Measurements from ENCODE around the gene SPAG17. TPM values are rescaled to one million over a fixed set of nuclear protein-coding genes. Genes with fewer than 3 reads are reported as not detected.

SPAG17 gene
- total RNA-seq, 1 donor from 2014 or later = 1.6 TPM

DNA sequence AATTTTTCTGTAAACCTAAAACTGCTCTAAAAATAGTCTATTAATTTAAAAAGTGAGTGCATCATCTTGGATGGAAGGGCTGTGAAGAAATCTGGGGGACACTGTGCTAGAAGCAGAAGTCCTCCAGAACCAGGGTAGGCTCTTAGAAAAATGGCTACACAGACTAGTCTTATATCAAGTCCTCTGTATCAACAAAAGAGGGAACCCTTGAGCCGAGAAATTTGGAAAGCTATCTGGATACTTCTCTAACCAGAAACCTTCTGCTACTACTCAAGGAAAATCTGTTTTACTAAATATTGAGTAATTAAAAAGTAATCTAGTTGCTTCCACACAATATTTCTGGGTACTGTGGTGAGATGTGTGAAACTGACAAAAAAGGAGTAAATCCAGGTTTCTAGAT, 163.4 kb downstream of the SPAG17 start:
- Mint-ChIP-seq H3K4me3 (no peak overlapping the region), H3K4me1 (no peaks in the 10 kb centered on the region), H3K36me3 (no peaks in the 10 kb centered on the region), H3K27me3 (ENCODE audit: insufficient read depth, low read depth) (no peaks in the 10 kb centered on the region), H3K9me3 (no peaks in the 10 kb centered on the region), H3K27ac (no peak overlapping the region)
- H3K4me2 ChIP-seq = no peak overlapping the region
- no peak for TF ChIP-seq EZH2phosphoT487 (IDR thresholded peaks at IDR 0.05)
- TF ChIP-seq, protein P1, sequence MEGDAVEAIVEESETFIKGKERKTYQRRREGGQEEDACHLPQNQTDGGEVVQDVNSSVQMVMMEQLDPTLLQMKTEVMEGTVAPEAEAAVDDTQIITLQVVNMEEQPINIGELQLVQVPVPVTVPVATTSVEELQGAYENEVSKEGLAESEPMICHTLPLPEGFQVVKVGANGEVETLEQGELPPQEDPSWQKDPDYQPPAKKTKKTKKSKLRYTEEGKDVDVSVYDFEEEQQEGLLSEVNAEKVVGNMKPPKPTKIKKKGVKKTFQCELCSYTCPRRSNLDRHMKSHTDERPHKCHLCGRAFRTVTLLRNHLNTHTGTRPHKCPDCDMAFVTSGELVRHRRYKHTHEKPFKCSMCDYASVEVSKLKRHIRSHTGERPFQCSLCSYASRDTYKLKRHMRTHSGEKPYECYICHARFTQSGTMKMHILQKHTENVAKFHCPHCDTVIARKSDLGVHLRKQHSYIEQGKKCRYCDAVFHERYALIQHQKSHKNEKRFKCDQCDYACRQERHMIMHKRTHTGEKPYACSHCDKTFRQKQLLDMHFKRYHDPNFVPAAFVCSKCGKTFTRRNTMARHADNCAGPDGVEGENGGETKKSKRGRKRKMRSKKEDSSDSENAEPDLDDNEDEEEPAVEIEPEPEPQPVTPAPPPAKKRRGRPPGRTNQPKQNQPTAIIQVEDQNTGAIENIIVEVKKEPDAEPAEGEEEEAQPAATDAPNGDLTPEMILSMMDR (IDR thresholded peaks at IDR 0.05) = no peak
- TF ChIP-seq EZH2 (IDR thresholded peaks at IDR 0.05) = no peak
- DNase-seq (ENCODE audit: low spot score) = peak; percentile 4
- no peaks in the 10 kb centered on the region for H3K79me2 ChIP-seq (ENCODE audit: low read depth)
- H3F3A ChIP-seq (ENCODE audit: low read depth) = no peaks in the 10 kb centered on the region
- no peak overlapping the region for H3K27ac ChIP-seq
- H3K4me3 ChIP-seq = no peak overlapping the region
- no peaks in the 10 kb centered on the region for H4K20me1 ChIP-seq (ENCODE audit: low read depth)
- no peaks in the 10 kb centered on the region for H3K27me3 ChIP-seq
- H2AFZ ChIP-seq (replicated peaks) = no peak overlapping the region
- H3K36me3 ChIP-seq = no peaks in the 10 kb centered on the region
- no peaks in the 10 kb centered on the region for H3K9me3 ChIP-seq (ENCODE audit: low read depth)
- no peaks in the 10 kb centered on the region for H3K4me1 ChIP-seq
- no peak overlapping the region for H3K9ac ChIP-seq

GRCh38 chr1:118018060-118018459, 167.0 kb downstream of the SPAG17 start:
- Histone ChIP-seq H3K4me3 (no peak overlapping the region), H3K9ac (no peak overlapping the region), H3K27me3 (no peaks in the 10 kb centered on the region), H2AFZ (replicated peaks) (no peak overlapping the region), H3K36me3 (no peaks in the 10 kb centered on the region), H4K20me1 (ENCODE audit: low read depth) (no peaks in the 10 kb centered on the region), H3K4me1 (no peaks in the 10 kb centered on the region), H3K79me2 (ENCODE audit: low read depth) (no peaks in the 10 kb centered on the region), H3K27ac (no peak overlapping the region), H3F3A (ENCODE audit: low read depth) (no peaks in the 10 kb centered on the region), H3K9me3 (ENCODE audit: low read depth) (no peaks in the 10 kb centered on the region), H3K4me2 (no peak overlapping the region)
- Mint-ChIP-seq H3K36me3 (no peaks in the 10 kb centered on the region), H3K4me3 (no peak overlapping the region), H3K27ac (no peak overlapping the region), H3K9me3 (no peaks in the 10 kb centered on the region), H3K4me1 (no peaks in the 10 kb centered on the region), H3K27me3 (ENCODE audit: insufficient read depth, low read depth) (no peaks in the 10 kb centered on the region)
- no peak for TF ChIP-seq EZH2phosphoT487 (IDR thresholded peaks at IDR 0.05)
- TF ChIP-seq, protein P1 (IDR thresholded peaks at IDR 0.05) = no peak
- DNase-seq (ENCODE audit: low spot score) = no peak

- TF ChIP-seq EZH2 (IDR thresholded peaks at IDR 0.05) (no peak), EZH2phosphoT487 (IDR thresholded peaks at IDR 0.05) (no peak)
- TF ChIP-seq, protein P1 (IDR thresholded peaks at IDR 0.05) = no peak
- H3K4me3 Mint-ChIP-seq = no peak overlapping the region
- Histone ChIP-seq H3K4me1 (no peaks in the 10 kb centered on the region), H3K9me3 (ENCODE audit: low read depth) (no peaks in the 10 kb centered on the region), H3K27ac (no peak overlapping the region), H2AFZ (replicated peaks) (no peak overlapping the region), H3K4me2 (no peak overlapping the region), H3F3A (ENCODE audit: low read depth) (no peaks in the 10 kb centered on the region), H3K9ac (no peak overlapping the region), H3K4me3 (no peak overlapping the region), H3K36me3 (no peaks in the 10 kb centered on the region), H3K79me2 (ENCODE audit: low read depth) (no peaks in the 10 kb centered on the region), H4K20me1 (ENCODE audit: low read depth) (no peaks in the 10 kb centered on the region), H3K27me3 (no peaks in the 10 kb centered on the region)
- no peaks in the 10 kb centered on the region for H3K36me3 Mint-ChIP-seq
- H3K9me3 Mint-ChIP-seq = no peaks in the 10 kb centered on the region
- no peak overlapping the region for H3K27ac Mint-ChIP-seq
- H3K27me3 Mint-ChIP-seq (ENCODE audit: insufficient read depth, low read depth) = no peaks in the 10 kb centered on the region
- DNase-seq (ENCODE audit: low spot score) = no peak
- H3K4me1 Mint-ChIP-seq = no peaks in the 10 kb centered on the region
Measured at GRCh38 chr1:118013938-118014337, 171.1 kb downstream of the SPAG17 start.
